A673 (cell line): ENCODE results near the gene A3GALT2. TPM values are rescaled to one million over a fixed set of nuclear protein-coding genes. Genes with fewer than 3 reads are reported as not detected.

Experiments used
- BruUV-seq: library from RNA; stranded (reverse); fragments of 400-500 nt; replicated peaks from 2 replicates; lab custom pipeline; 2021; lab: Mats Ljungman, UMichigan
- CTCF ChIA-PET: fragments of 300-600 bp; sonication (Branson Sonifier 250); formaldehyde crosslinking; loops from one replicate; lab custom pipeline; 2022; ENCODE audit warnings: antibody characterized with exemption; lab: Charles Lee
- POLR2A ChIA-PET: fragments of 300-600 bp; sonication (Branson Sonifier 250); formaldehyde crosslinking; loops from one replicate; lab custom pipeline; 2022; ENCODE audit warnings: antibody characterized with exemption; ENCODE audit not compliant: low non-redundant PET; lab: Charles Lee
- DNase-seq: peaks from one replicate; pipeline ENCODE4 v3.0.0-alpha.2; 2015; ENCODE audit warnings: low spot score
- H3K27ac ChIP-seq: fragments of 200-600 bp; sonication (generic); 2 replicates; pipeline ENCODE4 v1.5.1; 2016; ENCODE audit warnings: mixed run types, low read depth, mild to moderate bottlenecking, mixed read lengths, antibody characterized with exemption, low read length; ENCODE audit not compliant: poor library complexity, severe bottlenecking
- H3K27me3 ChIP-seq: fragments of 200-600 bp; sonication (generic); replicated peaks from 2 replicates; pipeline ENCODE4 v1.6.1; 2017; ENCODE audit warnings: mixed run types, low read depth, mild to moderate bottlenecking, mixed read lengths, antibody characterized with exemption, low read length; ENCODE audit not compliant: insufficient read depth, poor library complexity
- H3K36me3 ChIP-seq: fragments of 200-600 bp; sonication (generic); 2 replicates; pipeline ENCODE4 v1.6.1; 2016; ENCODE audit warnings: mixed run types, mild to moderate bottlenecking, mixed read lengths, antibody characterized with exemption, low read length; ENCODE audit not compliant: insufficient read depth, poor library complexity, severe bottlenecking
- H3K4me1 ChIP-seq: fragments of 200-600 bp; sonication (generic); 2 replicates; pipeline ENCODE4 v1.6.1; 2017; ENCODE audit warnings: mixed run types, mild to moderate bottlenecking, mixed read lengths, antibody characterized with exemption, low read length; ENCODE audit not compliant: insufficient read depth, poor library complexity, severe bottlenecking
- H3K4me3 ChIP-seq: fragments of 200-600 bp; sonication (generic); 2 replicates; pipeline ENCODE4 v1.5.1; 2016; ENCODE audit warnings: low read depth, mixed run types, mild to moderate bottlenecking, mixed read lengths, low read length; ENCODE audit not compliant: poor library complexity, severe bottlenecking
- H3K9me3 ChIP-seq: fragments of 200-600 bp; sonication (generic); 2 replicates; pipeline ENCODE4 v1.6.1; 2016; ENCODE audit warnings: mixed run types, low read depth, mild to moderate bottlenecking, mixed read lengths, antibody characterized with exemption, low read length; ENCODE audit not compliant: poor library complexity, severe bottlenecking
- CTCF ChIP-seq: fragments of 300-800, 200-600 bp; sonication (generic); conservative IDR thresholded peaks from 2 replicates; pipeline ENCODE4 v1.5.1; 2017; ENCODE audit warnings: low read depth, mild to moderate bottlenecking, antibody characterized with exemption, low read length, moderate library complexity, mixed read lengths
- EZH2 ChIP-seq: fragments of 200-600 bp; sonication (generic); IDR thresholded peaks from 2 replicates; pipeline ENCODE4 v1.6.1; 2017; ENCODE audit warnings: borderline replicate concordance, low read depth, mild to moderate bottlenecking, mixed read lengths, antibody characterized with exemption, low read length; ENCODE audit not compliant: poor library complexity, severe bottlenecking
- intact Hi-C: fragments of 100-400 bp; cut with micrococcal nuclease; formaldehyde crosslinking; loops from one replicate; pipeline ENCODE4 v1.10.0; 2022; ENCODE audit not compliant: unreplicated experiment
- total RNA-seq: library from RNA; stranded (reverse); gene quantifications from 2 replicates; pipeline ENCODE4 v1.2.3, GENCODE V29; 2021

The A3GALT2 gene
- total RNA-seq, 1 experiment from 2014 or later = 0.39 TPM

DNA sequence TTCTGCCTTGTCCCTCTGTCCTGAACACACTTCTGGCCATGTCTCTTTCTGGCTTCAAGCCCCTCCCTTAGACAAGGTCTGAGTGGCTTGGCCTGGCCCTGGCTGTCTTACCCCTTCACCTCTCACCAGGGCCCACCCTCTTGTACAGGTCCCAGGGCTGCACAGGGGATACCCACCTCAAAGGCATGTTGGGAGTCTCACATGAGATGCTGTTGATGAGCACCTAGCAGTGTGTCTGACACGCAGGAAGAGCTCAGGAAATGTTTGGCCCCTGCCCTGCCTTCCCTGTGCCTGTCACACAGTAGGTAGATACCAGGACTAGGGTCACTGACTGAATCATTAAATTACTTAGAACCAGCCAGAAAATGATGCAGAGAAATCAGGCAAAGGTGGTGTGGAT lies 48.0 kb downstream of the A3GALT2 start:
- POLR2A ChIA-PET = no interaction called here
- CTCF ChIA-PET = no interaction called here
- intact Hi-C loops = no loop called here
- no peak for DNase-seq
- H3K27ac ChIP-seq = no peak overlapping the region
- no TSS peak for BruUV-seq
- H3K4me3 ChIP-seq = no peak overlapping the region
- TF ChIP-seq CTCF (no peak), EZH2 (no peak)
- no peaks in the 10 kb centered on the region for H3K27me3 ChIP-seq
- no peaks in the 10 kb centered on the region for H3K9me3 ChIP-seq
- no peaks in the 10 kb centered on the region for H3K4me1 ChIP-seq
- H3K36me3 ChIP-seq = peaks cover 14% of the 10 kb centered on the region

DNA sequence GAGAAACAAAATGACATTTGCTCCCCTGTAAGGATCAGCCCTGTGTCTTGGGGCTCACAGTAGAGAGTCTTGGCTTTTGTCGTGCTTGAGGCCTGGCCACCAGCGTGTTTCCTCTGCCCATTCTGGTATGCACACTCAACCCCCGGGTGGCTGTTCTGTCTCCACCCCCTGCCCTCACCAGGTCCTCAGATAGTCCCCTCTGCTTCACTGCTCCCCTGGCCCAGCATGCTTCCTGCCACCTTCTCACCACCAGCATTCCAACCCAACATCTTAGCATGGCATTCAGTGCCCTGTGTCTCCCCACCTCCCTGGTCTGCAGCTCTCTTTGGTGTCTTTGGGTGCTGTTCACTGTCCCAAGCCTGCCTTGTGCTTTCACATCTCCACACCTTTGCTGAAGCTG lies 48.4 kb downstream of the A3GALT2 start:
- intact Hi-C loops = no loop called here
- H3K4me1 ChIP-seq = no peaks in the 10 kb centered on the region
- DNase-seq = no peak
- TF ChIP-seq EZH2 = no peak
- no peak for TF ChIP-seq CTCF
- no peak overlapping the region for H3K27ac ChIP-seq
- no peaks in the 10 kb centered on the region for H3K9me3 ChIP-seq
- H3K27me3 ChIP-seq = no peaks in the 10 kb centered on the region
- POLR2A ChIA-PET = no interaction called here
- H3K4me3 ChIP-seq = no peak overlapping the region
- no TSS peak for BruUV-seq
- CTCF ChIA-PET = no interaction called here
- H3K36me3 ChIP-seq = peaks cover 14% of the 10 kb centered on the region

DNA sequence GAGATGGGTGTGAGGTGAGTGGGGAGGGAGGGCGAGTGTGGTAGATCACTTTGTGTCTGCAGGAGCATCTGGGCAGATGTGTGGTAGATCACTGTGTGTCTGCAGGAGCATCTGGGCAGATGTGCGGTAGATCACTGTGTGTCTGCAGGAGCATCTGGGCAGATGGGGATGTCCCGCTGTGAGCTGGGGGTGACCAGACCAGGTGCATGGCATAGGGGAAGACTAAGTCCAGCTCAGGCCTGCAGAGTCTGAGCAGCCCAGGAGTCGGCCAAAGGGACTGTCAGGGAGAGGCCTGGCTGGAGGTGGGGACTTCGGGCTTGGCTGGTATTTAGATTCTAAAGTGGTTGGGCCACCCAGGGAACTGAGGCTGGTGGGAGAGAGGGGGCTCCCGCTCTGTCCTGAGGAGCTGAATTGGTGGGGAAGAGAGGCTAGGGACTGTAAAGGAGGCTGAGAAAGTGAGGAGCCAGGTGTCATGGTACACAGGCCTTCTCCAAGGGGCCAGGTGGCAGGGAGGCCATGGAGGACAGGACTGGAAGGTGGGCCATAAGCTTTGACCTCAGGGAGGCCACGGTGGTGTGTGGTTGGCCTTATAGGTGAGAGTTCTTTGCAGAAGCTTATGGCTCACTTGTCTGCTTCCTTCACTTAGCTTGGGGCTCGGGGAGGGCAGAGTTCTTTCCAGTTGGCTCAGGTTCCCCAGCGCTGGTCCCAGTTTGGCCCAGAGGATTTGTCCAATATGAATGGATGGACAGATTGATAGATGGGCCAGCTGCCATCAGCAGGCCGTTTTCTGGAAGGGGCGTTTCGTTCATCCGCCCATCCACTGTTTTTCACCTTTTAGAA lies 49.0 kb downstream of the A3GALT2 start:
- Histone ChIP-seq H3K4me3 (no peak overlapping the region), H3K4me1 (no peaks in the 10 kb centered on the region), H3K27ac (no peak overlapping the region), H3K9me3 (no peaks in the 10 kb centered on the region), H3K27me3 (no peaks in the 10 kb centered on the region), H3K36me3 (peaks cover 14% of the 10 kb centered on the region)
- intact Hi-C loops = no loop called here
- CTCF ChIA-PET = no interaction called here
- TF ChIP-seq EZH2 (no peak), CTCF (no peak)
- BruUV-seq = no TSS peak
- DNase-seq = no peak
- POLR2A ChIA-PET = no interaction called here
